Transverse colon (tissue), 4 donors: ENCODE data around the gene TMEM117. TPM values are rescaled to one million over a fixed set of nuclear protein-coding genes. Genes with fewer than 3 reads are reported as not detected.

ENCODE experiments used
- DNase-seq: peaks from one replicate; pipeline ENCODE4 v3.0.0-alpha.2; 2019
- H3K27ac ChIP-seq, 4 donors: fragments of 200-600 bp; sonication (generic); 2 replicates each; pipeline ENCODE4 v1.5.1; 2016 to 2018; ENCODE audit warnings: inconsistent platforms in 4 of 4
- H3K27me3 ChIP-seq: fragments of 200-600 bp; sonication (generic); 2 replicates; pipeline ENCODE4 v1.5.1; 2017; ENCODE audit warnings: inconsistent platforms
- H3K36me3 ChIP-seq, 4 donors: fragments of 200-600 bp; sonication (generic); 2 replicates each; pipeline ENCODE4 v1.5.1; 2017 to 2019; ENCODE audit warnings: inconsistent platforms in 4 of 4
- H3K4me1 ChIP-seq, 4 donors: fragments of 200-600 bp; sonication (generic); 2 replicates each; pipeline ENCODE4 v1.5.1; 2017 to 2020; ENCODE audit warnings: inconsistent platforms in 4 of 4
- H3K4me3 ChIP-seq, 4 donors: fragments of 200-600 bp; sonication (generic); 1 replicate in 1 of 4; 2 replicates in 3 of 4; pipeline versions ENCODE4 v1.5.1 to v1.6.1; 2017 to 2019; ENCODE audit warnings: inconsistent platforms in 4 of 4
- H3K9me3 ChIP-seq, 2 donors: fragments of 200-600 bp; sonication (generic); 2 replicates each; pipeline ENCODE4 v1.5.1; 2017 to 2019; ENCODE audit warnings: inconsistent platforms in 2 of 2
- CTCF ChIP-seq, 5 experiments: fragments of 200-600 bp in 3 of 5; fragments of 450-650 bp in 2 of 5; sonication (generic) in 3 of 5; IDR thresholded peaks; 1 replicate in 2 of 5; 2 replicates in 3 of 5; pipeline ENCODE4 v1.5.1; 2016 to 2017; ENCODE audit warnings: antibody characterized with exemption in 5 of 5, inconsistent platforms in 3 of 5, mild to moderate bottlenecking in 2 of 5, moderate library complexity in 1 of 5
- EP300 ChIP-seq: sonication (generic); formaldehyde crosslinking; IDR thresholded peaks from one replicate; pipeline ENCODE4 v1.6.1; 2017; ENCODE audit warnings: antibody characterized with exemption, low read depth
- POLR2A ChIP-seq: fragments of 450-650 bp; IDR thresholded peaks from one replicate; pipeline ENCODE4 v1.6.1; 2016; ENCODE audit warnings: antibody characterized with exemption, mild to moderate bottlenecking, moderate library complexity
- POLR2AphosphoS5 ChIP-seq, 3 donors: sonication (generic); formaldehyde crosslinking; IDR thresholded peaks; one replicate each; pipeline ENCODE4 v1.6.1; 2016; ENCODE audit warnings: antibody characterized with exemption in 3 of 3
- WGBS, 2 donors: methylation state at CpG; one replicate each; pipeline ENCODE4 v1.1.5; 2018; ENCODE audit warnings: low coverage in 1 of 2; 5-methylcytosine and 5-hydroxymethylcytosine counted together
- in situ Hi-C, 4 donors: fragments of 200-750 bp; cut with MboI; loops; one replicate each; pipeline versions ENCODE4 v1.15.0 to v1.15.1; 2017; ENCODE audit warnings: low sequenced_read_pairs in 3 of 4, low pct_ligation_motif_present in 1 of 4, low pct_unique_long_range_greater_than_20kb in 1 of 4
- intact Hi-C: fragments of 100-400 bp; cut with DNase I; formaldehyde crosslinking; loops from one replicate; pipeline ENCODE4 v1.15.1; 2023; ENCODE audit warnings: low total_unique reads
- total RNA-seq, 4 donors: library from RNA; depleted of rRNA; stranded (reverse); fragments of >200 nt; gene quantifications; one replicate each; pipeline ENCODE4 v1.1.0, GENCODE V29; 2016

TMEM117 gene
- total RNA-seq, 4 donors from 2014 or later: 0.40 to 92.8 (median 25.6) TPM

- Histone ChIP-seq H3K9me3 (no peaks in the 10 kb centered on the region), H3K4me1 (no peaks in the 10 kb centered on the region), H3K4me3 (no peak overlapping the region), H3K27ac (no peak overlapping the region), H3K36me3 (no peaks in the 10 kb centered on the region), H3K27me3 (no peaks in the 10 kb centered on the region)
- in situ Hi-C loops: no loop called here
- DNase-seq: no peak
- no peak for TF ChIP-seq POLR2AphosphoS5 (IDR thresholded peaks at IDR 0.05)
- TF ChIP-seq POLR2A: no peak
- intact Hi-C loops: no loop called here
Observed at GRCh38 chr12:44331269-44331668, 495.4 kb downstream of the TMEM117 start.

- Histone ChIP-seq H3K36me3 (no peaks in the 10 kb centered on the region), H3K27me3 (no peaks in the 10 kb centered on the region), H3K9me3 (no peaks in the 10 kb centered on the region), H3K4me1 (no peaks in the 10 kb centered on the region), H3K27ac (no peak overlapping the region), H3K4me3 (no peak overlapping the region)
- DNase-seq: no peak
- in situ Hi-C loops: no loop called here
- intact Hi-C loops: no loop called here
- TF ChIP-seq POLR2AphosphoS5 (IDR thresholded peaks at IDR 0.05) (no peak), CTCF (IDR thresholded peaks at IDR 0.05) (no peak), EP300 (no peak), POLR2A (no peak)
- WGBS, 2 donors: 73 to 76% methylated on average over 4 to 5 of the region's 5 CpGs
Observed at GRCh38 chr12:44334347-44334746, 498.5 kb downstream of the TMEM117 start.

GRCh38 chr12:44335030-44335429, 499.1 kb downstream of the TMEM117 start:
- Histone ChIP-seq H3K27me3 (no peaks in the 10 kb centered on the region), H3K4me1 (no peaks in the 10 kb centered on the region), H3K9me3 (no peaks in the 10 kb centered on the region), H3K36me3 (no peaks in the 10 kb centered on the region), H3K4me3 (no peak overlapping the region), H3K27ac (no peak overlapping the region)
- TF ChIP-seq CTCF (IDR thresholded peaks at IDR 0.05): no peak
- TF ChIP-seq POLR2AphosphoS5 (IDR thresholded peaks at IDR 0.05): no peak
- no peak for TF ChIP-seq POLR2A
- in situ Hi-C loops (no loop called here), intact Hi-C loops (no loop called here)
- no peak for DNase-seq

GRCh38 chr12:44336577-44336976, 500.7 kb downstream of the TMEM117 start:
- no peaks in the 10 kb centered on the region for H3K36me3 ChIP-seq
- no peaks in the 10 kb centered on the region for H3K27me3 ChIP-seq
- DNase-seq: no peak
- H3K4me1 ChIP-seq: no peaks in the 10 kb centered on the region
- H3K9me3 ChIP-seq: no peaks in the 10 kb centered on the region
- TF ChIP-seq EP300 (no peak), POLR2A (no peak), CTCF (IDR thresholded peaks at IDR 0.05) (no peak), POLR2AphosphoS5 (IDR thresholded peaks at IDR 0.05) (no peak)
- in situ Hi-C loops (no loop called here), intact Hi-C loops (no loop called here)
- H3K27ac ChIP-seq: no peak overlapping the region
- H3K4me3 ChIP-seq: no peak overlapping the region
- 85 to 89% methylated on average over 2 of the region's 2 CpGs for WGBS, 2 donors

GRCh38 chr12:44342371-44342770, 506.5 kb downstream of the TMEM117 start:
- DNase-seq: no peak
- H3K4me3 ChIP-seq: no peak overlapping the region
- no peak overlapping the region for H3K27ac ChIP-seq
- no peaks in the 10 kb centered on the region for H3K9me3 ChIP-seq
- TF ChIP-seq POLR2AphosphoS5 (IDR thresholded peaks at IDR 0.05) (no peak), EP300 (no peak), CTCF (IDR thresholded peaks at IDR 0.05) (no peak), POLR2A (no peak)
- H3K27me3 ChIP-seq: no peaks in the 10 kb centered on the region
- H3K4me1 ChIP-seq: no peaks in the 10 kb centered on the region
- in situ Hi-C loops (no loop called here), intact Hi-C loops (no loop called here)
- H3K36me3 ChIP-seq: no peaks in the 10 kb centered on the region
